Liver (tissue), 3 donors: ENCODE results near the gene C19orf33.

Experiments used
- CTCF ChIP-seq: fragments of 150-350 bp; IDR thresholded peaks from 2 replicates; pipeline ENCODE4 v1.5.1; 2017; ENCODE audit warnings: improper control_type of control experiment, low read depth, low read length; ENCODE audit not compliant: missing input control
- EGR1 ChIP-seq, 2 donors: IDR thresholded peaks; 2 replicates each; pipeline ENCODE4 v1.6.1; 2016 to 2018; ENCODE audit warnings: antibody characterized with exemption in 2 of 2, low read depth in 2 of 2
- REST ChIP-seq: IDR thresholded peaks from 2 replicates; pipeline ENCODE4 v1.6.1; 2016; ENCODE audit warnings: antibody characterized with exemption, mild to moderate bottlenecking
- TAF1 ChIP-seq: conservative IDR thresholded peaks from 2 replicates; pipeline ENCODE4 v1.6.1; 2016; ENCODE audit warnings: antibody characterized with exemption, mild to moderate bottlenecking
- donor health status: healthy.
- donor health status: healthy.

- TF ChIP-seq CTCF (no peak), EGR1 (IDR thresholded peaks at IDR 0.05; ENCODE audit: low read depth in 2 of 2) (no peak), REST (no peak), TAF1 (no peak)
These were observed 41.3 kb upstream of the C19orf33 start for GRCh38 chr19:38262585-38263268.
